Lower leg skin (tissue), 4 donors: Measurements from ENCODE around the gene BAIAP2L2. TPM values are rescaled to one million over a fixed set of nuclear protein-coding genes. Genes with fewer than 3 reads are reported as not detected.

Experiments
- DNase-seq, 2 donors: peaks; one replicate each; pipeline ENCODE4 v3.0.0-alpha.2; 2019; ENCODE audit warnings: low spot score in 2 of 2
- H3K4me3 ChIP-seq: fragments of 200-600 bp; sonication (generic); 2 replicates; pipeline ENCODE4 v1.5.1; 2017; ENCODE audit warnings: mild to moderate bottlenecking, low read depth; ENCODE audit not compliant: poor library complexity, severe bottlenecking
- POLR2A ChIP-seq, 2 donors: fragments of 450-650 bp; IDR thresholded peaks; one replicate each; pipeline ENCODE4 v1.6.1; 2016 to 2017; ENCODE audit warnings: antibody characterized with exemption in 2 of 2, mild to moderate bottlenecking in 1 of 2, moderate library complexity in 1 of 2
- WGBS, 2 donors: methylation state at CpG; one replicate each; pipeline ENCODE4 v1.1.5; 2018; 5-methylcytosine and 5-hydroxymethylcytosine counted together
- intact Hi-C: fragments of 100-400 bp; cut with DNase I; formaldehyde crosslinking; loops from one replicate; pipeline ENCODE4 v1.15.0; 2023; ENCODE audit warnings: low total_unique reads
- total RNA-seq, 4 donors: library from RNA; depleted of rRNA; stranded (reverse); fragments of >200 nt; gene quantifications; one replicate each; pipeline ENCODE4 v1.1.0, GENCODE V29; 2016
- TF ChIP-seq, protein P1 (sequence below), 3 donors: fragments of 450-650 bp; IDR thresholded peaks; one replicate each; pipeline ENCODE4 v1.5.1; 2016; ENCODE audit warnings: antibody characterized with exemption in 3 of 3, mild to moderate bottlenecking in 3 of 3, moderate library complexity in 2 of 3

Gene BAIAP2L2
- total RNA-seq, 4 donors from 2014 or later = 1.3 to 2.3 (median 2.1) TPM

DNA sequence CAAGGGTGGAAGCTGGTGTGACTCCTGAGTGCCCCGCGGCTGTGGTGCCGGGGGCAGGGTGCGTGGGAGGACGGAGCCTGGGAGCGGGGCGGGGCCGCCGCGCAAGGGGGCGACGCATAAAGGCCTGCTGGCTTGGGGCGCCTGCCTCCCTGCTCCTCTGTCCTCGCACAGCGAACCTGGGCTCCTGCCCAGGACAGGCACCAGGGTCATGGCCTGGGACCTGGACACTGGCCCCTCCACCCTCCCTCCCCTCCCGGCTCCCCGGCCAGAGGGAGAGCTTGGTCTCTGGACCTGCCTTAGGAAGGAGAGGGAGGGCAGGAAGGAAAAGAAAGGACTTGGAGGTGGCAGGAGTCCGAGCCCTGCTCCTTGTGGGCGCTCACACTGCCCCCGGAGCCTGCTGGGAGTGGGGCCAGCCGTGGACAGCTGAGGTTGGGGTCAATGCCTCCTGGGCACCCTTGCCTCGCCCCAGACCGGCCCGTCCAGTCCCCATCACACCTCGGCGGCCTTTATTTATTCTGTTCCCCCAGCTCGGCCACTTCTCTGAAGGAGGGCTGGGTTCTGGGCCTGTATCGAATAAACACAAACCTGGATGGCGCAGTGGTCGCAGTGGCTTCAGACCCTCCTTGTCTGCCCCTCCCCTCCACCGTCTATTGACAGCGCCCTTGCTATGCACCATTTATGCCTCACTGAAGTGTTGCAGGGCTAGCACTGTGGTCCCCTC lies 35.2 kb downstream of the BAIAP2L2 start:
- TF ChIP-seq, protein P1, sequence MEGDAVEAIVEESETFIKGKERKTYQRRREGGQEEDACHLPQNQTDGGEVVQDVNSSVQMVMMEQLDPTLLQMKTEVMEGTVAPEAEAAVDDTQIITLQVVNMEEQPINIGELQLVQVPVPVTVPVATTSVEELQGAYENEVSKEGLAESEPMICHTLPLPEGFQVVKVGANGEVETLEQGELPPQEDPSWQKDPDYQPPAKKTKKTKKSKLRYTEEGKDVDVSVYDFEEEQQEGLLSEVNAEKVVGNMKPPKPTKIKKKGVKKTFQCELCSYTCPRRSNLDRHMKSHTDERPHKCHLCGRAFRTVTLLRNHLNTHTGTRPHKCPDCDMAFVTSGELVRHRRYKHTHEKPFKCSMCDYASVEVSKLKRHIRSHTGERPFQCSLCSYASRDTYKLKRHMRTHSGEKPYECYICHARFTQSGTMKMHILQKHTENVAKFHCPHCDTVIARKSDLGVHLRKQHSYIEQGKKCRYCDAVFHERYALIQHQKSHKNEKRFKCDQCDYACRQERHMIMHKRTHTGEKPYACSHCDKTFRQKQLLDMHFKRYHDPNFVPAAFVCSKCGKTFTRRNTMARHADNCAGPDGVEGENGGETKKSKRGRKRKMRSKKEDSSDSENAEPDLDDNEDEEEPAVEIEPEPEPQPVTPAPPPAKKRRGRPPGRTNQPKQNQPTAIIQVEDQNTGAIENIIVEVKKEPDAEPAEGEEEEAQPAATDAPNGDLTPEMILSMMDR (IDR thresholded peaks at IDR 0.05) = no peak
- TF ChIP-seq POLR2A (IDR thresholded peaks at IDR 0.05) = no peak
- intact Hi-C loops = no loop called here
- no peak overlapping the region for H3K4me3 ChIP-seq
- 92 to 93% methylated on average over 30 to 31 of the region's 32 CpGs for WGBS, 2 donors
- no peak for DNase-seq

DNA sequence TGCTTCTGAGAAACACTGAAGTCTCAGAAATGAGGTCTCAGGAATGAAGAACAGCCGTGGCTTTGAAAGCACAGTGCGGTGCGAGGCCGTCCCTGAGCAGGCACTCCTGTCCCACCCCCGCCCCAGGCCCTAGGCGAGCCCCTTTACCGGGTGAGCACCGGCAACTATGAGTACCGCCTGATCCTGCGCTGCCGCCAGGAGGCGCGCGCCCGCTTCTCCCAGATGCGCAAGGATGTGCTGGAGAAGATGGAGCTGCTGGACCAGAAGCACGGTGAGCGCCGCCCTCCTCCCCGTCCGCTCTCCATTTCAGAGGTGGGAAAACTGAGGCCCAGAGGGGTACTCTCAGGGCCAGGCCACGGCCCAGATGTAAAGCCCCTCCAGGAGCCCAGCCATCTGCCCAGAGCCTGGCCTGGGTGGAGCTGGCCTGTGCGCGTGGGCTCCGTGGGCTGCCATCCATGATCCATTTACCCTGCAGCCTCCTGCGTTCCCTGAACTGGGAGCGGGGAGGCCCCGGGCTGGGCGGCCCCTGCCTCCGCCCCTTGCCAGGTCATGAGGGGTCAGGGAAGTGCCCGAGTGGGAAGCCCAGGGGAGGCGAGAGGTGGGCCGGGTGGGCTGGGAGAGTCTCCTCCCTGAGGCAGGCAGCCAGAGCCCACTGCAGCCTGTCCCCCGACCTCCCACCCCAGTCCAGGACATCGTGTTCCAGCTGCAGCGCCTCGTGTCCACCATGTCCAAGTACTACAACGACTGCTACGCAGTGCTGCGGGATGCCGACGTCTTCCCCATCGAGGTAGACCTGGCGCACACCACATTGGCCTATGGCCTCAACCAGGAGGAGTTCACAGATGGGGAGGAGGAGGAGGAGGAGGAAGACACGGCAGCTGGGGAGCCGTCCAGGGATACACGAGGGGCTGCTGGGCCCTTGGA lies 36.0 kb downstream of the BAIAP2L2 start:
- no peak overlapping the region for H3K4me3 ChIP-seq
- intact Hi-C loops = no loop called here
- 75 to 87% methylated on average over 40 to 46 of the region's 47 CpGs for WGBS, 2 donors
- DNase-seq = no peak
- TF ChIP-seq POLR2A (IDR thresholded peaks at IDR 0.05) = no peak

DNA sequence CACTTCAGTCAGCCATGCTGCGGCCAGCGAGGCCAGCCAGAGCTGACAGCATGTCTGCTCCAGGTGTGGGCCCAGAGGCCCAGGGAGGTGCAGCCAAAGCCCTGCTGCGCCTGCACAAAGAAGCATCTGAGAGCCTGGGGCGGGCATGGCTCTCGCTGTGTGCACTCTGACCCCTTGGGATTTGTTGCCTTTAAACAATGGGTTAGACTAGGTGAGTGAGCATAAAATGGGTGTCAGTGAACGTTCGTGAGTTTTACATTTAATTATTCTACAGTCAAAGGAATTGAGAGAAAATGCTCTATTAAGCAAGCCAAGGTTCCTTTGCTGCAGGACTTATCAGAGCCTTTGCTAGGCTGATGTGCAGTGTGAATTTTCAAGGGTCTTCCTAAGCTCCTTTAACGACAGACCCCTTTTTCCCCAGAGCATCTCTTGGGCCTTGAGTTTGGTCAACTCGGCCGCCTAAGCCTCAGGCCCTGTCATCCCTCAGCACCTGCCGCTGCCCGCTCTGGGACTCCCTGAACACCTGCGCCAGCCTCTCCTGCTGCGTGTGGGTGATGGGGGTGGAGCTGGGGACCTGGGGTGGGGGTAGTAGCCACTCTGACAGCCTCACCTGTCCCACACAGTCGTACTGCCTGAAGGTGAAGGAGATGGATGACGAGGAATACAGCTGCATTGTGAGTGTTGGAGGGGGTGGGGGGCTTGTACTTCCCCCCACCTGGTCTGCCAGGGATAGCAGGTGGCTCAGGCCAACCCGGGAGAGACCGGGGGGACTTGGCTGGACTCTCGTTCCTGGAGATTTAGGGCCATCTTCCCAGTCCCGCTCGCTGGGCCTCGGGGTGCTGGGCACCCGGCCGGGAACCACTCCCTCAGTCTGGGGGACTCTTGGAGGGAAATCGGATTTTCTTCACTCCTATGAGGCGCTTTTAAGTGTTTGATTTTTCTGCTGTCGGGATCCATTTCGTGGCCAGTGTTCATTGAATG lies 37.0 kb downstream of the BAIAP2L2 start:
- 88 to 92% methylated on average over 26 to 28 of the region's 28 CpGs for WGBS, 2 donors
- intact Hi-C loops = no loop called here
- H3K4me3 ChIP-seq = no peak overlapping the region
- TF ChIP-seq, protein P1 (IDR thresholded peaks at IDR 0.05) = no peak
- no peak for TF ChIP-seq POLR2A (IDR thresholded peaks at IDR 0.05)
- no peak for DNase-seq

DNA sequence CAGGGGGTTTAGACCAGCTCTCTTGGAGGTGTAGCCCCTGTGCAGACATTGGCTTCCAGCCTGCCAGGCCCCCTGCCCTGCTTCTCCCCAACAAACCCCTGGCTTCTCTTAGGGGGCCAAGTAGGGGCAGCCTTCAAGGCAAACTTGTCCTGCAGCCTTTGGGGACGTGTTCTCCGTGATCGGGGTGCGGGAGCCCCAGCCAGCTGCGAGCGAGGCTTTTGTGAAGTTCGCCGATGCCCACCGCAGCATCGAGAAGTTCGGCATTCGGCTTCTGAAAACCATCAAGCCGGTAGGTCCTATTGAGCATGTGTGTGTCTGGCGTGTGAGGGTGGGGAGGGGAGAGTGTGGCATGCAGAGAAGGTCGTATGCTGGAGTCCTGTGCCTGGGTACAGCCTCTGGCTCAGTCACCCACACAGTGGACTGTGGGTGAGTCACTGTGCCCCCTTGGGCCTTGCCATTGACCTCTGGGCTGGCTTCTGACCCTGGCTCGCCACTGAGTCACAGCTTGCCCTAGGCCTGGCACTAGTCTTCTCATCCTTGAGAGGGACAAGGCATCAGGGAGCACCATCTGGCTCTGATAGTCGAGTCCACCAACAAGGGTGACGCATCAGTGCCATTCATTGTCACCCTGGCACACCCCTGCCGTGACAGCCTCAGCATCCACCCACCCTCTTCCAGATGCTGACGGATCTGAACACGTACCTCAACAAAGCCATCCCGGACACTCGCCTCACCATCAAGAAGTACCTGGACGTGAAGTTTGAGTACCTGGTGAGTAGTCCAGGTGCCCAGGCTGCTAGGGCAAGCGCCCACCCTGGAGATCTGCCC lies 37.9 kb downstream of the BAIAP2L2 start:
- intact Hi-C loops = no loop called here
- DNase-seq = no peak
- WGBS, 2 donors = 94 to 96% methylated on average over 24 of the region's 25 CpGs
- no peak overlapping the region for H3K4me3 ChIP-seq
- TF ChIP-seq, protein P1 (IDR thresholded peaks at IDR 0.05) = no peak
- no peak for TF ChIP-seq POLR2A (IDR thresholded peaks at IDR 0.05)

GRCh38 chr22:38071421-38072321 lies 38.8 kb downstream of the BAIAP2L2 start:
- intact Hi-C loops = no loop called here
- 87 to 90% methylated on average over 12 to 18 of the region's 22 CpGs for whole genome bisulfite sequencing, 2 donors
- no peak for TF ChIP-seq POLR2A (IDR thresholded peaks at IDR 0.05)
- TF ChIP-seq, protein P1 (IDR thresholded peaks at IDR 0.05) = no peak

More at GRCh38 chr22:38071421-38072321, 38.8 kb downstream of the BAIAP2L2 start:
- DNase-seq = no peak
- H3K4me3 ChIP-seq = no peak overlapping the region
